GM20000 (cell line): ENCODE results near the gene FOXO4.
A peak's percentile ranks its signal among the peaks of the same experiment; 100 is the strongest.

Experiments used
- DNase-seq: peaks from one replicate; pipeline ENCODE4 v3.0.0; 2012; ENCODE audit warnings: low spot score
- CTCF ChIP-seq: IDR thresholded peaks from 2 replicates; pipeline ENCODE4 v1.5.1; 2012; ENCODE audit warnings: mild to moderate bottlenecking, control low read depth; ENCODE audit errors: extremely low read depth, missing control alignments

Gene FOXO4

GRCh38 chrX:71100581-71101505 is 5.2 kb downstream of the FOXO4 start:
- DNase-seq = no peak
- no peak for TF ChIP-seq CTCF

- TF ChIP-seq CTCF = no peak
- no peak for DNase-seq
Measured at GRCh38 chrX:71102292-71102691, 6.6 kb downstream of the FOXO4 start.

- no peak for TF ChIP-seq CTCF
- DNase-seq = peak; percentile 52
Measured at GRCh38 chrX:71103110-71103983, 7.7 kb downstream of the FOXO4 start.

- no peak for DNase-seq
- no peak for TF ChIP-seq CTCF
Measured at GRCh38 chrX:71105628-71106027, 10.0 kb downstream of the FOXO4 start.

- no peak for DNase-seq
- no peak for TF ChIP-seq CTCF
Measured at GRCh38 chrX:71106427-71106826, 10.8 kb downstream of the FOXO4 start, which contains the start of gene CXorf65. Gene CXorf65 (minus strand): TSS chrX:71106740. CDS start chrX:71106556, 184 bp downstream.

- no peak for DNase-seq
- TF ChIP-seq CTCF = no peak
Measured at GRCh38 chrX:71107245-71107644, 11.6 kb downstream of the FOXO4 start.
